ENCODE results near the gene RAP1A.

- TF ChIP-seq POLR2A (IDR thresholded peaks at IDR 0.05; ENCODE audit: low read depth) (no peak), POLR2AphosphoS5 (IDR thresholded peaks at IDR 0.05) (no peak)
- TF ChIP-seq, protein P1, sequence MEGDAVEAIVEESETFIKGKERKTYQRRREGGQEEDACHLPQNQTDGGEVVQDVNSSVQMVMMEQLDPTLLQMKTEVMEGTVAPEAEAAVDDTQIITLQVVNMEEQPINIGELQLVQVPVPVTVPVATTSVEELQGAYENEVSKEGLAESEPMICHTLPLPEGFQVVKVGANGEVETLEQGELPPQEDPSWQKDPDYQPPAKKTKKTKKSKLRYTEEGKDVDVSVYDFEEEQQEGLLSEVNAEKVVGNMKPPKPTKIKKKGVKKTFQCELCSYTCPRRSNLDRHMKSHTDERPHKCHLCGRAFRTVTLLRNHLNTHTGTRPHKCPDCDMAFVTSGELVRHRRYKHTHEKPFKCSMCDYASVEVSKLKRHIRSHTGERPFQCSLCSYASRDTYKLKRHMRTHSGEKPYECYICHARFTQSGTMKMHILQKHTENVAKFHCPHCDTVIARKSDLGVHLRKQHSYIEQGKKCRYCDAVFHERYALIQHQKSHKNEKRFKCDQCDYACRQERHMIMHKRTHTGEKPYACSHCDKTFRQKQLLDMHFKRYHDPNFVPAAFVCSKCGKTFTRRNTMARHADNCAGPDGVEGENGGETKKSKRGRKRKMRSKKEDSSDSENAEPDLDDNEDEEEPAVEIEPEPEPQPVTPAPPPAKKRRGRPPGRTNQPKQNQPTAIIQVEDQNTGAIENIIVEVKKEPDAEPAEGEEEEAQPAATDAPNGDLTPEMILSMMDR (IDR thresholded peaks at IDR 0.05), result no peak
These were observed 126.4 kb downstream of the RAP1A start for GRCh38 chr1:111745675-111746613.

Data from esophagus muscularis mucosa (tissue), 3 donors.